ENCODE data around the gene METTL4.

The METTL4 gene

GRCh38 chr18:2606335-2606734 lies 35.0 kb upstream of the METTL4 start:
- Histone ChIP-seq H4K20me1 (ENCODE audit: control insufficient read depth, insufficient read depth, low read depth, low read length) (no peaks in the 10 kb centered on the region), H3K4me2 (ENCODE audit: low read length) (no peak overlapping the region), H3K27me3 (ENCODE audit: control insufficient read depth, low read length) (no peaks in the 10 kb centered on the region), H3K79me2 (ENCODE audit: control insufficient read depth, low read length) (no peaks in the 10 kb centered on the region), H3K9me3 (ENCODE audit: control insufficient read depth, insufficient read depth, low read length) (no peaks in the 10 kb centered on the region), H3F3A (ENCODE audit: control insufficient read depth, insufficient read depth) (0 out of 2 replicates have a peak, but pooled peaks cover 5% of the 10 kb centered on the region), H3K36me3 (ENCODE audit: control insufficient read depth, low read length) (peaks cover 89% of the 10 kb centered on the region), H3K27ac (ENCODE audit: low read depth, low read length) (no peak overlapping the region), H3K9me2 (replicated peaks; ENCODE audit: control insufficient read depth, low read length) (no peaks in the 10 kb centered on the region), H3K4me3 (ENCODE audit: low read length) (no peak overlapping the region), H3K4me1 (ENCODE audit: control insufficient read depth, low read length) (peaks cover 6% of the 10 kb centered on the region)
- TF ChIP-seq CTCF (IDR thresholded peaks at IDR 0.05; ENCODE audit: low read depth, low read length, poor library complexity, severe bottlenecking) (no peak), EZH2phosphoT487 (IDR thresholded peaks at IDR 0.05; ENCODE audit: borderline replicate concordance, low read length) (no peak)

- 0 out of 2 replicates have a peak, but pooled peaks cover 8% of the 10 kb centered on the region for H3F3A ChIP-seq (ENCODE audit: control insufficient read depth, insufficient read depth)
- H3K36me3 ChIP-seq (ENCODE audit: control insufficient read depth, low read length), result peaks cover 92% of the 10 kb centered on the region
- H3K4me1 ChIP-seq (ENCODE audit: control insufficient read depth, low read length), result peaks cover 6% of the 10 kb centered on the region
- no peaks in the 10 kb centered on the region for H4K20me1 ChIP-seq (ENCODE audit: control insufficient read depth, insufficient read depth, low read depth, low read length)
- TF ChIP-seq CTCF (IDR thresholded peaks at IDR 0.05; ENCODE audit: low read depth, low read length, poor library complexity, severe bottlenecking) (no peak), EZH2phosphoT487 (IDR thresholded peaks at IDR 0.05; ENCODE audit: borderline replicate concordance, low read length) (no peak)
- no peak overlapping the region for H3K4me3 ChIP-seq (ENCODE audit: low read length)
- no peaks in the 10 kb centered on the region for H3K27me3 ChIP-seq (ENCODE audit: control insufficient read depth, low read length)
- H3K27ac ChIP-seq (ENCODE audit: low read depth, low read length), result no peak overlapping the region
- H3K4me2 ChIP-seq (ENCODE audit: low read length), result no peak overlapping the region
- H3K9me2 ChIP-seq (replicated peaks; ENCODE audit: control insufficient read depth, low read length), result no peaks in the 10 kb centered on the region
- no peaks in the 10 kb centered on the region for H3K79me2 ChIP-seq (ENCODE audit: control insufficient read depth, low read length)
- H3K9me3 ChIP-seq (ENCODE audit: control insufficient read depth, insufficient read depth, low read length), result no peaks in the 10 kb centered on the region
These were observed 31.5 kb upstream of the METTL4 start for GRCh38 chr18:2602844-2603243.

GRCh38 chr18:2597639-2598038 lies 26.3 kb upstream of the METTL4 start:
- Histone ChIP-seq H4K20me1 (ENCODE audit: control insufficient read depth, insufficient read depth, low read depth, low read length) (no peaks in the 10 kb centered on the region), H3K4me2 (ENCODE audit: low read length) (no peak overlapping the region), H3K4me3 (ENCODE audit: low read length) (no peak overlapping the region), H3K9me2 (replicated peaks; ENCODE audit: control insufficient read depth, low read length) (no peaks in the 10 kb centered on the region; the same call in 1 of the 2 replicates), H3K9me3 (ENCODE audit: control insufficient read depth, insufficient read depth, low read length) (no peaks in the 10 kb centered on the region), H3K27me3 (ENCODE audit: control insufficient read depth, low read length) (no peaks in the 10 kb centered on the region), H3K36me3 (ENCODE audit: control insufficient read depth, low read length) (peaks cover 86% of the 10 kb centered on the region), H3K79me2 (ENCODE audit: control insufficient read depth, low read length) (no peaks in the 10 kb centered on the region), H3F3A (ENCODE audit: control insufficient read depth, insufficient read depth) (0 out of 2 replicates have a peak, but pooled peaks cover 3% of the 10 kb centered on the region), H3K4me1 (ENCODE audit: control insufficient read depth, low read length) (no peaks in the 10 kb centered on the region), H3K27ac (ENCODE audit: low read depth, low read length) (no peak overlapping the region)
- TF ChIP-seq CTCF (IDR thresholded peaks at IDR 0.05; ENCODE audit: low read depth, low read length, poor library complexity, severe bottlenecking) (no peak), EZH2phosphoT487 (IDR thresholded peaks at IDR 0.05; ENCODE audit: borderline replicate concordance, low read length) (no peak)

Measured in DOHH2 (cell line).